Stimulated activated CD8-positive, alpha-beta memory T cell treated with anti-CD3 and anti-CD28 coated beads, Interleukin-15, amount 100 ng/mL, for 4 hours (primary cell): ENCODE measurements around the gene DNAJB7.
A peak's percentile ranks its signal among the peaks of the same experiment; 100 is the strongest.
"Not testable (repeated sequence)": the region's sequence is repeated elsewhere in the genome, so short reads cannot be mapped to it uniquely, and the experiment has no call there.

Experiments used
- DNase-seq, 2 donors: peaks; one replicate each; pipeline ENCODE4 v3.0.0-alpha.2; 2020; ENCODE audit warnings: low read depth in 2 of 2

DNAJB7 gene

DNA sequence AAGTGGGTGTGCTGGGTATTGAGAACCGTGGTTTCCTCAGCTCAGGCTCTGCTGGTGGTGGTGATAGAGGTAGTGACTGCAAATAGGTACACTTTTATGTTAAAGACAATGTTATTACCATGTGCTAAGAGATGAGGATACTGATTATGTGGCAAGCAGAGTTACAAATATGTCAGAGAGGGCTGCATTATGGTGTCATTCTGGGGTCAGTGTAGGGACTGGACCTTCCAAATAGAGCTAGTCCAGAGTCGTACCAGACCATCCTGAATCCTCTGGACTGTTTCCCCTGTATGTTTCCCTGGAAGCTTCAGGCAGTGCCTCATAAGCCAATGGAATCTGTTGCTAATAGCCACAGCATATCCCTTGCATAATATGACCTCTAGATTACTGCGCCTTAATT is at the start of gene DNAJB7:
TSS of gene DNAJB7 (minus strand) at position 101 of the 400 bp plus-strand sequence. CDS start 119 bp downstream, outside the sequence.
- no peak for DNase-seq

- DNase-seq: no peak
These were observed 47.0 kb upstream of the DNAJB7 start for GRCh38 chr22:40908895-40909294.

- DNase-seq: no peak
These were observed 42.2 kb upstream of the DNAJB7 start for GRCh38 chr22:40904101-40904500.

GRCh38 chr22:40898850-40899357 is 37.0 kb upstream of the DNAJB7 start:
- no peak for DNase-seq

- DNase-seq: no peak
These were observed 32.5 kb upstream of the DNAJB7 start for GRCh38 chr22:40894417-40894816.

DNA sequence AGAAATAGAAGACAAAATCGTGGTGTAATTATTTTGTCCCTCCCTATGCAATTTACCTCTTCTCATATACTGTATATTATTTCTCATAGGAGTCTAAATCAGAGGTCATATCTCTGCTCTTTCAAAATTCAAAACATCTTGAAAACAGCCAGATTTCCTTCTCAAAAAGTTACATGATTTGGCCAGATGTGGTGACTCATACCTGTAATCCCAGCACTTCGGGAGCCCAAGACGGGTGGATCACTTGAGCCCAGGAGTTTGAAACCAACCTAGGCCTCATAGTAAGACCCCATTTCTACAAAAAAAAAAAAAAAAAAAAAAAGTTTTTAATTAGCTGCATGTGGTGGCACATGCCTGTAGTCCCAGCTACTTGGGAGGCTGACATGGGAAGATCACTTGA is 29.0 kb upstream of the DNAJB7 start:
- DNase-seq: no peak

- no peak for DNase-seq
These were observed 27.2 kb upstream of the DNAJB7 start for GRCh38 chr22:40889116-40889515.

- DNase-seq: no peak
These were observed 17.0 kb upstream of the DNAJB7 start for GRCh38 chr22:40878922-40879321.

- DNase-seq: no peak
These were observed 15.6 kb upstream of the DNAJB7 start for GRCh38 chr22:40877488-40877887.

GRCh38 chr22:40876907-40877306 is 15.0 kb upstream of the DNAJB7 start:
- no peak for DNase-seq

- no peak for DNase-seq
These were observed 13.2 kb upstream of the DNAJB7 start for GRCh38 chr22:40875111-40875510.

GRCh38 chr22:40874016-40874415 is 12.1 kb upstream of the DNAJB7 start:
- DNase-seq: no peak

DNA sequence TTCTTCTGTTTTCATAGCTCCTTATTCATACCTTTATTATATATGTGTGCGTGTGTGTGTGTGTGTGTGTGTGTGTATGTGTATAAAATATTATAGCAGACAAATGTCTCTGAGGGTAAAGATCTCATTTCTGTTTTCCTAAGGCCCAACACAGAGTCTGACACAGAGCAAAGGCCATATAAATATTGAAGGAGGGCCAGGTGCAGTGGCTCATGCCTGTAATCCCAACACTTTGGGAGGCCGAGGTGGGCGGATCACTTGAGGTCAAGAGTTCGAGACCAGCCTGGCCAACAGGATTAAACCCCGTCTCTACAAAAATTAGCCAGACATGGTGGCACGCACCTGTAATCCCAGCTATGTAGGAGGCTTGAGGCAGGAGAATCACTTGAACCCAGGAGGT is 6.5 kb upstream of the DNAJB7 start:
- DNase-seq: not testable (repeated sequence)

DNA sequence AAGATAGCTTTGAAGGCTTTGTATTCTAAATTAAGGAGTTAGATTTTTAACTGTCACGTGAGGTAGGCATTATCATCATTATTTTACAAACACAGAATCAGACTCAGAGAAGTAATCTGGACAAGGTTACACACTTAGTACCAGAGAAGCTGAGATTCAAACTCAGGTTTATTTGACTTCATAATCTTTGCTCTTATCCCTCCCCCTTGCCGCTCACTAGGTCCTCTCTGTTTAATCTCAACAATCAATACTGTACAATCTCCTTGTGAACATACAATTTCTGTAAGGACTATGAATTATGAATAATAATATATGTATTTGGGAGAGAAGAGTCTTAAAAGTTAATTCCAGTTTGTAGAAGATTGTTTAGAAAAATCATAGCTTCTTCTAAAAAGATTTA is 5.2 kb upstream of the DNAJB7 start:
- DNase-seq: no peak

GRCh38 chr22:40862537-40862936 is 624 bp upstream of the DNAJB7 start:
- DNase-seq: no peak

DNA sequence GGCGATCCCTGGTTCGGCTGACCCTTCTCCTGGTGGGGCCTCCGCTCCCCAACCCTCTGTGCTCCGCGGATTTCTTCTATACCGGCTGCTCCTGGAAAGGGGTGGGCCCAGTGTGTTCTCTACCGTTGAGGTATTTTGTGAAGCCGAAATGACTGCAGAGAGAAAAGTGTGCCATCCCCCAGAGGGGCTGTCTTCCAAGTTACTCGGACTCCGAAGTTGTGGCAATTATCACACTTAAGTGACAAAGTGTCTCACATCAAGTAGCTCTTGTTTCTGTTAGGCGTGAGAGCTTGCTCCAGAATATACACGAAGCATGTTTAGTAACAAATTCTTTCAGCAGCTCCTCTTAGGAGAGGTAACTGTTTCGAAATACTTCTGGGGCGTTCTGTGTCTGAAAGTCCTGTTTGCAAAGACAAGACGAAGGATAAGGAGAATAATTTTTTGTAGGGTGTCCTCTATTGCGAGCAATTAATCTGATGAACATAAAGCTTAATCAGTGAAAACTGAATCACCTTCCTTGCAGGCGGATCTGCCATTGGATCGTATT is 4.5 kb downstream of the DNAJB7 start:
- no peak for DNase-seq

DNA sequence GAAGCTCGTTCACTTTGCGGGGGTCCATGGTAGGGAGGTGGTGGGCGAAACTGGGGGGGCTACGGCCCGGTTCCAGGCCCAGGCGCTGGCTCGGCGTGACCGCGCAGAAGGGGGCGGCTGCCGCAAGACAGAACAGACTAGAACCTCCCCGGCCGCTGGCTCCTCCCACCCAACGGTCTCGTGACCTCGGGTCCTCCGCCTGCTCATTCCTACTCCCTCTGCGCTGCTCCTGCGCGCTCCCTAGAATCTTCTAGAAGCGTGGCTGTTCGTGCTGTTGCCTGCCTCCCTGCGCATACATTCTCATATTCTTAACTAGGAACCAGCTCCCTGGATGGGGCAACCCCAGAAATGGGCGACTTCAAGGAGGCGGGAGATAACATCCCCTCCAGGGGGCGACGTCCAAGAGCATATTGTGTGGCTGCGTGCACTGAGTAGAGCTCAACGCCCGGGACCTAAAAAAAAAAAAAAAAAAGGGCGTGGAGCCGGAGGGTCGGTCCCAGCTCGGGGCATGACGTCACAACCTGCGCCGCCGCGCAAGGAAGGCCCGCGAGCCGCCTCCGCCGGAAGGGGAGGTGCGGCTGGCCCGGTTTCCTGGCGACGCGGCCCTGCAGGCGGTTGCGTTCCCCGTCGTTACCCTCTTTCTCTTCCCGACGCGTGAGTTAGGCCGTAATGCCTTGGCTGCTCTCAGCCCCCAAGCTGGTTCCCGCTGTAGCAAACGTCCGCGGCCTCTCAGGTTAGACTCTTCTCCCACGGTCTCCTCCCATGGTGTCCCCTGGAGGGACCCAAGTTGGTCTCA is 5.2 kb downstream of the DNAJB7 start, which contains the start of the genes ST13 and XPNPEP3:
TSS of gene ST13 (minus strand) at position 127 of the 796 bp plus-strand sequence. CDS start at position 28, 99 bp downstream.
TSS of gene XPNPEP3 (plus strand) at position 636 of the 796 bp plus-strand sequence. CDS start at position 670, 34 bp downstream.
- peak; percentile 92 to 95 for DNase-seq

- no peak for DNase-seq
These were observed 5.9 kb downstream of the DNAJB7 start for GRCh38 chr22:40855979-40856512.

DNA sequence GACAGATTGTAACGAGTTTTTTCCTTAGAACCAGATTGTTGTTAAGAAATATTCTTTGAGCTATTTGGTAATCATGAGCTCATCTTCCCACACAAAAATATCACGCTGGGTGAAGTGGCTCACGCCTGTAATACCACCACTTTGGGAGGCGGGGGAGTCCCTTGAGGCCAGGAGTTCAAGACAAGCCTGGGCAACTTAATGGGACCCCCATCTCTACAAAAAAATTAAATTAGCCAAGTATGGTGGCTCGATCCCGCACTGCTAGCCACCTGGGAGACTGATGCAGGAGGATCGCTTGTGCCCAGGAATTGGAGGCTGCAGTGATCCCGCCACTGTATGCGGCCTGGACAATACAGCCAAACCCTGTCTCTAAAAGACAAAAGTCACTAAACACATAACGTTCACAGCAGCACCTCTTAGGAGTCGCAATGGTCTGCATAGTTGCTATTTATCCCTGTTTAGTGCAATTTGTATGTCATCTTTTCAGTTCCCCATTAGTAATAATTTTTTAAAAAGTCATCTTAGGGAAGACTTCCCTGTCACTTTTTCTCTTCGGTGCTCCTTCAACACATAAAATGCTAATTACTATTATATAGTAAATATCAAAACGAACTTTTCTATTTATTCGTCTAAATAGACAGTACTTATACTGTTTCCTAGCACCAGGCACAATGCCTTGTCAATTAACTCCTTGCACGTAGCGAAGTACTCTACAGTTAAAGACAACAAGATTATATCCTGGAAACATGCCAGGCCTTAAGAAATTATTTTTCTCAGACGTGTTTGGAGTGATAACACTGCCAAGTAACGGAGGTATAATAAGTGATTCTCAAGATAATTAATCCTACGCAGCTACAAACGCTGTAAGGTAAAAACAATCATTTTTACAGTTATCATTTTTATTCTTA is 6.6 kb downstream of the DNAJB7 start:
- no peak for DNase-seq

GRCh38 chr22:40853961-40854360 is 8.0 kb downstream of the DNAJB7 start:
- DNase-seq: no peak

GRCh38 chr22:40853333-40853732 is 8.6 kb downstream of the DNAJB7 start:
- DNase-seq: no peak

DNA sequence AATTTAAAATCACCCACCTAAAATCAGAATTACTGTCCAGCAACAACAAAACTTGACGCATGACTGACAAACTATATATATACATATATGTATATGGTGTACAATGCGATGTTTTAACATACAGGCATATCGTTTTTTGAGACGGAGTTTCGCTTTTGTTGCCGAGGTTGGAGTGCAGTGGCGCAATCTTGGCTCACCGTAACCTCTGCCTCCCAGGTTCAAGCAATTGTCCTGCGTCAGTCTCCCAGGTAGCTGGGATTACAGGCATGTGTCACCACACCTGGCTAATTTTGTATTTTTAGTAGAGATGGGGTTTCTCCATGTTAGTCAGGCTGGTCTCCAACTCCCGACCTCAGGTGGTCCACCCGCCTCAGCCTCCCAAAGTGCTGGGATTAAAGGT is 16.1 kb downstream of the DNAJB7 start:
- DNase-seq: not testable (repeated sequence)
